SK-N-SH treated with all-trans-retinoic acid at 6 μM for 48 hours (cell line): ENCODE data around the gene AHCYL1.

Source experiments
- ATAC-seq: fragments of 200-7000 bp; cut with Tn5 transposase; 3 replicates; pipeline ENCODE4 v1.9.1; 2020; ENCODE audit warnings: mild to moderate bottlenecking, moderate library complexity
- ARNTL ChIP-seq: fragments of 450-650 bp; formaldehyde crosslinking; IDR thresholded peaks from 2 replicates; pipeline ENCODE4 v1.5.0; 2020; ENCODE audit warnings: low read depth, mild to moderate bottlenecking, moderate library complexity, borderline replicate concordance
- BACH2 ChIP-seq: fragments of 250-450 bp; sonication (Bioruptor Pico); IDR thresholded peaks from 2 replicates; pipeline ENCODE4 v1.9.0; 2021; ENCODE audit warnings: mild to moderate bottlenecking, borderline replicate concordance
- CREB5 ChIP-seq: fragments of 250-450 bp; sonication (Bioruptor Pico); IDR thresholded peaks from 2 replicates; pipeline ENCODE4 v1.5.1; 2020; ENCODE audit warnings: low read depth, mild to moderate bottlenecking, moderate library complexity
- CSDC2 ChIP-seq: fragments of 250-450 bp; sonication (Bioruptor Pico); IDR thresholded peaks from 2 replicates; pipeline ENCODE4 v1.5.0; 2020; ENCODE audit warnings: mild to moderate bottlenecking, moderate library complexity
- CSRNP3 ChIP-seq: fragments of 250-450 bp; sonication (Bioruptor Pico); IDR thresholded peaks from 2 replicates; pipeline ENCODE4 v1.5.1; 2021; ENCODE audit warnings: mild to moderate bottlenecking, moderate library complexity
- ESRRG ChIP-seq: fragments of 250-450 bp; sonication (Bioruptor Pico); IDR thresholded peaks from 2 replicates; pipeline ENCODE4 v1.6.1; 2021; ENCODE audit warnings: mild to moderate bottlenecking
- GLIS3 ChIP-seq: fragments of 250-450 bp; sonication (Bioruptor Pico); IDR thresholded peaks from 2 replicates; pipeline ENCODE4 v1.5.0; 2020; ENCODE audit warnings: mild to moderate bottlenecking, moderate library complexity
- ISL1 ChIP-seq: fragments of 250-450 bp; sonication (Bioruptor Pico); IDR thresholded peaks from 2 replicates; pipeline ENCODE4 v2.1.2; 2022; ENCODE audit warnings: mild to moderate bottlenecking, moderate library complexity
- OSR1 ChIP-seq: fragments of 250-450 bp; sonication (Bioruptor Pico); IDR thresholded peaks from 2 replicates; pipeline ENCODE4 v1.8.0; 2022; ENCODE audit warnings: moderate library complexity, mild to moderate bottlenecking, inconsistent platforms
- PATZ1 ChIP-seq: fragments of 250-450 bp; sonication (Bioruptor Pico); IDR thresholded peaks from 2 replicates; pipeline ENCODE4 v1.8.0; 2020; ENCODE audit warnings: mild to moderate bottlenecking, moderate library complexity, borderline replicate concordance
- POU6F1 ChIP-seq: fragments of 250-450 bp; sonication (Bioruptor Pico); IDR thresholded peaks from 2 replicates; pipeline ENCODE4 v1.8.0; 2021; ENCODE audit warnings: low read depth, mild to moderate bottlenecking, moderate library complexity, borderline replicate concordance
- PPARA ChIP-seq: fragments of 250-450 bp; sonication (Bioruptor Pico); IDR thresholded peaks from 2 replicates; pipeline ENCODE4 v1.5.0; 2020; ENCODE audit warnings: mild to moderate bottlenecking, borderline replicate concordance
- RARB ChIP-seq: fragments of 250-450 bp; sonication (Bioruptor Pico); IDR thresholded peaks from 2 replicates; pipeline ENCODE4 v1.8.0; 2021; ENCODE audit warnings: mild to moderate bottlenecking, moderate library complexity
- SNAI2 ChIP-seq: fragments of 250-450 bp; sonication (Bioruptor Pico); IDR thresholded peaks from 2 replicates; pipeline ENCODE4 v1.5.0; 2020; ENCODE audit warnings: mild to moderate bottlenecking, moderate library complexity
- TCF4 ChIP-seq: fragments of 250-450 bp; sonication (Bioruptor Pico); IDR thresholded peaks from 2 replicates; pipeline ENCODE4 v1.8.0; 2021; ENCODE audit warnings: mild to moderate bottlenecking, moderate library complexity, borderline replicate concordance
- TOX ChIP-seq: fragments of 250-450 bp; sonication (Bioruptor Pico); IDR thresholded peaks from 2 replicates; pipeline ENCODE4 v1.8.0; 2021; ENCODE audit warnings: mild to moderate bottlenecking, moderate library complexity, borderline replicate concordance
- TSHZ2 ChIP-seq: fragments of 250-450 bp; sonication (Bioruptor Pico); IDR thresholded peaks from 2 replicates; pipeline ENCODE4 v1.5.0; 2020; ENCODE audit warnings: mild to moderate bottlenecking, moderate library complexity
- ZC3H10 ChIP-seq: fragments of 250-450 bp; sonication (Bioruptor Pico); IDR thresholded peaks from 2 replicates; pipeline ENCODE4 v1.5.1; 2021; ENCODE audit warnings: mild to moderate bottlenecking, moderate library complexity
- ZFP3 ChIP-seq: fragments of 250-450 bp; sonication (Bioruptor Pico); IDR thresholded peaks from 2 replicates; pipeline ENCODE4 v1.5.0; 2020; ENCODE audit warnings: mild to moderate bottlenecking, moderate library complexity
- ZFP30 ChIP-seq: fragments of 450-650 bp; formaldehyde crosslinking; IDR thresholded peaks from 2 replicates; pipeline ENCODE4 v1.5.0; 2022; ENCODE audit warnings: mild to moderate bottlenecking, moderate library complexity
- ZNF565 ChIP-seq: fragments of 450-650 bp; formaldehyde crosslinking; conservative IDR thresholded peaks from 2 replicates; pipeline ENCODE4 v1.5.0; 2020; ENCODE audit warnings: low read depth, mild to moderate bottlenecking, moderate library complexity
- ZNF70 ChIP-seq: fragments of 450-650 bp; formaldehyde crosslinking; IDR thresholded peaks from 2 replicates; pipeline ENCODE4 v1.5.0; 2020; ENCODE audit warnings: mild to moderate bottlenecking, moderate library complexity
- ZNF8 ChIP-seq: fragments of 450-650 bp; formaldehyde crosslinking; IDR thresholded peaks from 2 replicates; pipeline ENCODE4 v1.5.0; 2020; ENCODE audit warnings: mild to moderate bottlenecking, moderate library complexity

AHCYL1 gene

GRCh38 chr1:110059133-110059863 lies 74.7 kb downstream of the AHCYL1 start (continued):
- TF ChIP-seq CSRNP3 (CRISPR knock-in tag) (no peak), ZNF565 (CRISPR knock-in tag) (peak; percentile 73), SNAI2 (peak; percentile 60; the same call in 1 of the 2 replicates), TCF4 (CRISPR knock-in tag) (peak; percentile 70), CSDC2 (CRISPR knock-in tag) (peak; percentile 85), ZNF8 (CRISPR knock-in tag) (peak; percentile 36; the same call in 1 of the 2 replicates), RARB (CRISPR knock-in tag) (no peak), CREB5 (CRISPR knock-in tag) (no peak), ISL1 (CRISPR knock-in tag) (no peak), PATZ1 (CRISPR knock-in tag) (no peak; the same call in 1 of the 2 replicates), ARNTL (CRISPR knock-in tag) (no peak)

- ATAC-seq, result no peak
- no peak for TF ChIP-seq ISL1 (CRISPR knock-in tag)
- no peak for TF ChIP-seq ESRRG (CRISPR knock-in tag)
- no peak for TF ChIP-seq RARB (CRISPR knock-in tag)
- TF ChIP-seq BACH2 (CRISPR knock-in tag), result no peak
- TF ChIP-seq ZNF70 (CRISPR knock-in tag), result 0 out of 2 replicates have a peak, but pooled peaks have one; percentile 44
- TF ChIP-seq CSDC2 (CRISPR knock-in tag), result 0 out of 2 replicates have a peak, but pooled peaks have one; percentile 37
- TF ChIP-seq ZNF8 (CRISPR knock-in tag), result peak; percentile 23; the same call in 1 of the 2 replicates
- TF ChIP-seq ZC3H10 (CRISPR knock-in tag), result no peak; the same call in 1 of the 2 replicates
- TF ChIP-seq TSHZ2 (CRISPR knock-in tag), result peak; percentile 80; the same call in 1 of the 2 replicates
- TF ChIP-seq ARNTL (CRISPR knock-in tag), result 0 out of 2 replicates have a peak, but pooled peaks have one; percentile 38
- no peak for TF ChIP-seq OSR1 (CRISPR knock-in tag)
- no peak for TF ChIP-seq ZFP30
- no peak for TF ChIP-seq POU6F1
- peak; percentile 65; the same call in 1 of the 2 replicates for TF ChIP-seq PPARA (CRISPR knock-in tag)
- no peak for TF ChIP-seq GLIS3 (CRISPR knock-in tag)
- no peak for TF ChIP-seq CREB5 (CRISPR knock-in tag)
- no peak for TF ChIP-seq ZFP3 (CRISPR knock-in tag)
- no peak for TF ChIP-seq TOX (CRISPR knock-in tag)
- TF ChIP-seq ZNF565 (CRISPR knock-in tag), result no peak
- no peak for TF ChIP-seq TCF4 (CRISPR knock-in tag)
- TF ChIP-seq PATZ1 (CRISPR knock-in tag), result no peak
- TF ChIP-seq SNAI2, result peak; percentile 96
These were observed 75.6 kb downstream of the AHCYL1 start for GRCh38 chr1:110060034-110060661.
